MCF 10A (cell line): ENCODE results near the gene BTF3L4. TPM values are rescaled to one million over a fixed set of nuclear protein-coding genes. Genes with fewer than 3 reads are reported as not detected.
"Not testable (repeated sequence)": the region's sequence is repeated elsewhere in the genome, so short reads cannot be mapped to it uniquely, and the experiment has no call there.

Experiments
- BruUV-seq: library from RNA; stranded (reverse); fragments of 400-500 nt; replicated peaks from 2 replicates; lab custom pipeline; 2021; lab: Mats Ljungman, UMichigan
- CTCF ChIA-PET: fragments of 300-600 bp; sonication (Branson Sonifier 250); formaldehyde crosslinking; extraction: SDS; loops from one replicate; lab custom pipeline; 2021; ENCODE audit warnings: antibody characterized with exemption, inconsistent platforms; lab: Yijun Ruan, JAX
- POLR2A ChIA-PET: fragments of 300-600, 350-650 bp; sonication (Branson Sonifier 250); formaldehyde crosslinking; extraction: SDS; loops from one replicate; lab custom pipeline; 2020; ENCODE audit warnings: antibody characterized with exemption, inconsistent platforms; lab: Yijun Ruan, JAX
- DNase-seq: peaks from one replicate; pipeline ENCODE4 v3.0.0-alpha.2; 2018; ENCODE audit not compliant: unreplicated experiment
- H3K27ac Mint-ChIP-seq: one replicate; pipeline ENCODE4 v1.8.0; 2022; ENCODE audit warnings: mild to moderate bottlenecking, low read depth, mixed read lengths; ENCODE audit not compliant: unreplicated experiment
- H3K27me3 Mint-ChIP-seq: one replicate; pipeline ENCODE4 v1.8.0; 2022; ENCODE audit warnings: mixed read lengths; ENCODE audit not compliant: insufficient read depth, unreplicated experiment
- H3K36me3 Mint-ChIP-seq: one replicate; pipeline ENCODE4 v1.8.0; 2022; ENCODE audit warnings: mild to moderate bottlenecking, moderate library complexity, mixed read lengths; ENCODE audit not compliant: insufficient read depth, unreplicated experiment
- H3K4me1 Mint-ChIP-seq: one replicate; pipeline ENCODE4 v1.8.0; 2022; ENCODE audit warnings: mixed read lengths; ENCODE audit not compliant: insufficient read depth, unreplicated experiment
- H3K4me3 Mint-ChIP-seq: one replicate; pipeline ENCODE4 v1.8.0; 2022; ENCODE audit warnings: mild to moderate bottlenecking, moderate library complexity, mixed read lengths; ENCODE audit not compliant: unreplicated experiment
- H3K9me3 Mint-ChIP-seq: one replicate; pipeline ENCODE4 v1.8.0; 2022; ENCODE audit warnings: mixed read lengths; ENCODE audit not compliant: unreplicated experiment
- intact Hi-C: fragments of 100-400 bp; cut with micrococcal nuclease; formaldehyde crosslinking; loops from 2 replicates; pipeline ENCODE4 v1.14.1; 2022
- total RNA-seq: library from RNA; stranded (reverse); gene quantifications from 2 replicates; pipeline ENCODE4 v1.2.3, GENCODE V29; 2022
- TF ChIP-seq, protein P1 (sequence below): fragments of 200-600 bp; IDR thresholded peaks from one replicate; pipeline ENCODE4 v1.8.0; 2022; ENCODE audit warnings: antibody characterized with exemption, mild to moderate bottlenecking; ENCODE audit not compliant: unreplicated experiment

The BTF3L4 gene
- total RNA-seq, 1 experiment from 2014 or later, result 76.0 TPM

DNA sequence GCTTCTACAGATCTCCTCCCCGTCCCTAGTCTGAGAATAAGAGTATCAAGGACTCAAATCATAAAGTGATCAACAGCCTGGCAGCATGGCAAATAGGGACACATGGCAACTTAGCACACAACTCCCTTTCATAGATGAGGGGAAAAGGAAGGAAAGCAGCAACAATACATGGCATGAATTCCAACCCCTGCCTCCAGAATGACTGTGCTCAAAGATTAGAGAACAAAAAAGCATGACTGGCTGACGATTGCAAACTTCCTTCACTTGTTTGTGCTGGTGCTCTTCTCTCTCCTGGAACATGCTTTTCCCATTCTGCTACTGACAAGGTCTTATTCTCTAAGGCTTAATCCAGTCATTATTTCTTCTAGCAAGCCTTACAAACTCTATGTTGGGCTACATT is 34.0 kb upstream of the BTF3L4 start:
- Mint-ChIP-seq H3K36me3 (peaks cover 65% of the 10 kb centered on the region), H3K27ac (no peak overlapping the region), H3K9me3 (no peaks in the 10 kb centered on the region), H3K27me3 (no peaks in the 10 kb centered on the region), H3K4me3 (no peak overlapping the region), H3K4me1 (no peaks in the 10 kb centered on the region)
- ChIA-PET CTCF (interaction anchor here (0.5 to 0.8 kb wide), 2 partner anchors 41 to 124 kb away, joined by 3 read pairs; no protein-coding TSS in a partner anchor), POLR2A (interaction anchor here (2.0 kb wide), 1 partner anchor 10 kb away, joined by 4 read pairs; no protein-coding TSS in a partner anchor)
- BruUV-seq, result no TSS peak
- intact Hi-C loops, result no loop called here
- no peak for DNase-seq
- TF ChIP-seq, protein P1, sequence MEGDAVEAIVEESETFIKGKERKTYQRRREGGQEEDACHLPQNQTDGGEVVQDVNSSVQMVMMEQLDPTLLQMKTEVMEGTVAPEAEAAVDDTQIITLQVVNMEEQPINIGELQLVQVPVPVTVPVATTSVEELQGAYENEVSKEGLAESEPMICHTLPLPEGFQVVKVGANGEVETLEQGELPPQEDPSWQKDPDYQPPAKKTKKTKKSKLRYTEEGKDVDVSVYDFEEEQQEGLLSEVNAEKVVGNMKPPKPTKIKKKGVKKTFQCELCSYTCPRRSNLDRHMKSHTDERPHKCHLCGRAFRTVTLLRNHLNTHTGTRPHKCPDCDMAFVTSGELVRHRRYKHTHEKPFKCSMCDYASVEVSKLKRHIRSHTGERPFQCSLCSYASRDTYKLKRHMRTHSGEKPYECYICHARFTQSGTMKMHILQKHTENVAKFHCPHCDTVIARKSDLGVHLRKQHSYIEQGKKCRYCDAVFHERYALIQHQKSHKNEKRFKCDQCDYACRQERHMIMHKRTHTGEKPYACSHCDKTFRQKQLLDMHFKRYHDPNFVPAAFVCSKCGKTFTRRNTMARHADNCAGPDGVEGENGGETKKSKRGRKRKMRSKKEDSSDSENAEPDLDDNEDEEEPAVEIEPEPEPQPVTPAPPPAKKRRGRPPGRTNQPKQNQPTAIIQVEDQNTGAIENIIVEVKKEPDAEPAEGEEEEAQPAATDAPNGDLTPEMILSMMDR, result no peak

DNA sequence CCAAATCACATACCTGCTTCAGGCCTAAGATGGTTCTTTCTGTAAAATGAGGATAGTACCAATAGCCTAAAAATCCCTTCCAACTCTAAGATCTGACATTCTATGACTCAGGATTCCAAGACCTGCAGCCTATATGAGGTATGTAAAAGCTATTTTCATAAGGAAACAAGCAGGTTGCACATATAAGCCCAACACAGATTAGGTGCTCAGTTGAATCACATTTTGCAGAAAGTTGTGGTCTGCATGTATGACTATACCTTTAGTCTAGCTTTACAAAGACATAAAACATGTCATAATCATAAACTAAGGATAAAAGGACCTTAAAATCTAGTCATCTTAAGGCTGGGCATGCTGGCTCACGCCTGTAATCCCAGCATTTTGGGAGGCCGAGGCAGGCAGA is 29.8 kb upstream of the BTF3L4 start:
- intact Hi-C loops, result no loop called here
- H3K36me3 Mint-ChIP-seq, result peaks cover 67% of the 10 kb centered on the region
- no peaks in the 10 kb centered on the region for H3K9me3 Mint-ChIP-seq
- TF ChIP-seq, protein P1, result no peak
- ChIA-PET POLR2A (interaction anchor here (0.6 kb wide), 1 partner anchor 303 kb away, joined by 3 read pairs; no protein-coding TSS in a partner anchor), CTCF (no interaction called here)
- DNase-seq, result no peak
- H3K27me3 Mint-ChIP-seq, result no peaks in the 10 kb centered on the region
- H3K27ac Mint-ChIP-seq, result no peak overlapping the region
- no peak overlapping the region for H3K4me3 Mint-ChIP-seq
- no TSS peak for BruUV-seq
- H3K4me1 Mint-ChIP-seq, result peaks cover 13% of the 10 kb centered on the region

DNA sequence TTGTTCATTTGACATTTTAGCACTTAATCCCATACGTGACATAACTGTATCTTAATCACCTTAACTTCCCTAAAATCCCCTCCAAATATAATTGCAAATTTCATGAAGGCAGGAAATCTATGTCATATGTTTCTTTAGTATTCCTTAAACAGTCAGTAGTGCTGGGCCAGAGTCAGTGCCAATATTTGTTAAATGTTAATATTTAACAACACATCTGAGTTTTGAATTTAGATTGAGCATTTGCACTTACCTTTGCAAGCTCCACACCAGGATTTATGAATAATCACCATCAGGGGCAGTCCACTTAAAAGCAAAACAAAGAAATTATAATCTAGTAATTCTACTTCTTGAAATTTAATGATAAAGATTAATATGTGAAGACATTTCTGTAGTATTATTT is 27.8 kb upstream of the BTF3L4 start:
- Mint-ChIP-seq H3K36me3 (peaks cover 52% of the 10 kb centered on the region), H3K27ac (no peak overlapping the region), H3K4me3 (no peak overlapping the region), H3K27me3 (no peaks in the 10 kb centered on the region), H3K4me1 (peaks cover 18% of the 10 kb centered on the region), H3K9me3 (no peaks in the 10 kb centered on the region)
- POLR2A ChIA-PET, result interaction anchor here (1.0 to 1.1 kb wide), 2 partner anchors 79 to 149 kb away, joined by 3 to 4 read pairs; no protein-coding TSS in a partner anchor
- no peak for DNase-seq
- TF ChIP-seq, protein P1, result no peak
- CTCF ChIA-PET, result interaction anchor here (0.6 kb wide), 1 partner anchor 27 kb away, joined by 3 read pairs; no protein-coding TSS in a partner anchor
- BruUV-seq, result no TSS peak
- intact Hi-C loops, result no loop called here

DNA sequence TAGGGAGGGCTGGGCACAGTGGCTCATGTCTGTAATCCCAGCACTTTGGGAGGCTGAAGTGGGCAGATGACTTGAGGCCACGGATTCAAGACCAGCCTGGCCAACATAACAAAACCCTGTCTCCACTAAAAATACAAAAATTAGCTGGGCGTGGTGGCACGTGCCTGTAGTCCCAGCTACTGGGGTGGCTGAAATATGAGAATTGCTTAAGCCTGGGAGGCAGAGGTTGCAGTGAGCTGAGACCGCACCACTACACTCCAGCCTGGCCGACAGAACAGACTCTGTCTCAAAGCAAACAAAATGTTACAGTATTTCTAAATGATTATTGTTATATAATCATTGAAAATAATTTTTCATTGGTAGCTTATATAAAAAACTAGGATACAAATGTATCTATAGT is 27.3 kb upstream of the BTF3L4 start:
- H3K4me3 Mint-ChIP-seq, intact Hi-C loops, H3K9me3 Mint-ChIP-seq, H3K27me3 Mint-ChIP-seq, H3K27ac Mint-ChIP-seq, DNase-seq, BruUV-seq: not testable (repeated sequence)
- POLR2A ChIA-PET, result interaction anchor here (1.0 to 1.1 kb wide), 2 partner anchors 79 to 149 kb away, joined by 3 to 4 read pairs; no protein-coding TSS in a partner anchor
- peaks cover 18% of the 10 kb centered on the region for H3K4me1 Mint-ChIP-seq
- peaks cover 47% of the 10 kb centered on the region for H3K36me3 Mint-ChIP-seq
- CTCF ChIA-PET, result interaction anchor here (0.5 to 0.6 kb wide), 3 partner anchors 27 to 270 kb away, joined by 3 read pairs; no protein-coding TSS in a partner anchor
